Activated naive CD8-positive, alpha-beta T cell (primary cell): Measurements from ENCODE around the gene BTG4.

ENCODE experiments used
- H3K27ac Mint-ChIP-seq: one replicate; pipeline ENCODE4 v1.8.0; 2021; ENCODE audit warnings: mixed read lengths
- H3K27me3 Mint-ChIP-seq: one replicate; pipeline ENCODE4 v1.8.0; 2021; ENCODE audit warnings: mixed read lengths
- H3K36me3 Mint-ChIP-seq: one replicate; pipeline ENCODE4 v1.8.0; 2021; ENCODE audit warnings: mixed read lengths
- H3K4me1 Mint-ChIP-seq: one replicate; pipeline ENCODE4 v1.8.0; 2021; ENCODE audit warnings: low read depth, mixed read lengths
- H3K4me3 Mint-ChIP-seq: one replicate; pipeline ENCODE4 v1.8.0; 2021; ENCODE audit warnings: mild to moderate bottlenecking, mixed read lengths
- H3K9me3 Mint-ChIP-seq: one replicate; pipeline ENCODE4 v1.8.0; 2021; ENCODE audit warnings: low read depth, mixed read lengths

BTG4 gene

DNA sequence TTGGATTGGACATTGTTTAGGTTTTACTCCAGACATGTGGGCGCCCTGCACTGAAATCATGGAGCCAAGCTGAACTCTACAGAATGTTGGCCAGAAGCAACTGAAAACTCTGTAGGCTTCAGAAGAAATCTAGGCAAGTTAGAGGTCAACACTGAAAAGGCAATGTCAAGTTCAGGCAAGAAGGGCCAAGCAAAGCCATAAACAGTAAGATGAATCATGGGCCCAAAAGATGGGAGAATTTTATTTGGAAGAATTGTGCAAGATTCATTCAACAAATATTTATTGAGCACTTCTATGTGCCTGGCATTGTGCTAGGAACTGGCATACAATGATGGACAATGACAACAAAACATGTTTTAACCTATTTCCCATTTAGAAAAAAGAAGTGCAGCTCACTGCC, 13.3 kb upstream of the BTG4 start:
- peaks cover 72% of the 10 kb centered on the region for H3K4me1 Mint-ChIP-seq
- H3K4me3 Mint-ChIP-seq, result no peak overlapping the region
- H3K36me3 Mint-ChIP-seq, result no peaks in the 10 kb centered on the region
- no peaks in the 10 kb centered on the region for H3K27me3 Mint-ChIP-seq
- H3K9me3 Mint-ChIP-seq, result no peaks in the 10 kb centered on the region
- H3K27ac Mint-ChIP-seq, result peak overlapping the region; percentile 86

DNA sequence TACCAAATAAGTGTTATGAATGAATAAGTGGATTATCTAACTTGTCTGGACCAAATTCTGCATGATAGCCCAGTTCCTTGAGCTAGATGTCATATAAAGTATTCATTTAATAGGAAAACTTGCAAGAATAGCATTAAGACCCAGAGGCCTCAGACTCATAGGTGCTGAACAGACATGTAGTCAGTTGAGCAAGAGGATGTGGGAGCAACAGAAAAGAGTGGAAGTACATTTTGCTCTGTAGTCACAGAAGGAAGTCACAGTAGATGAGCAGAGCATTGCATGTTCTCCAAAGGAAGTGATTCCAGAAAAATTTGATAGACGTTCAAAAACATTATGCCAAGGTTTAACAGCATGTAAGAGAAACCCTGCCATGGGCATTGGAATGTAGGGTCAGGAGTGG, 11.9 kb upstream of the BTG4 start:
- no peaks in the 10 kb centered on the region for H3K36me3 Mint-ChIP-seq
- no peak overlapping the region for H3K27ac Mint-ChIP-seq
- H3K4me3 Mint-ChIP-seq, result no peak overlapping the region
- peaks cover 66% of the 10 kb centered on the region for H3K4me1 Mint-ChIP-seq
- no peaks in the 10 kb centered on the region for H3K27me3 Mint-ChIP-seq
- H3K9me3 Mint-ChIP-seq, result no peaks in the 10 kb centered on the region

DNA sequence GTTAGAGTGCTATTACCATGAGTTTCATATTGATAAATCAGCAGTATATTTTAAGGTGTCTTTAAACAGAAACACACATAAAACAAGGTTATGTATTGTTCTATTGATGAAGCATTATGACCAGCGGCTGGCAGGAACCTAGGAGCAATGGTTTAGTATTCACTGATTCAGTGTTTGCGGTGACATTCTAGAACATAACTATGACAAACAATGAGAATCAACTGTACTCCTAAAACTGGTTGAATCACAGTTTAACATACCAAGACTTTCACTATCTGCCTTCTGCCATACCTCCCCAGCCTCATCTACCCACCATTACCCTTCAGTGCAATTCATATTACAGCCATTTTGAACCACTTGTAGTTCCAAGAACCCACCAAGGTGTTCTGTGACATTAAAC, 11.2 kb upstream of the BTG4 start:
- no peak overlapping the region for H3K27ac Mint-ChIP-seq
- H3K4me1 Mint-ChIP-seq, result peaks cover 59% of the 10 kb centered on the region
- H3K36me3 Mint-ChIP-seq, result no peaks in the 10 kb centered on the region
- H3K4me3 Mint-ChIP-seq, result no peak overlapping the region
- H3K27me3 Mint-ChIP-seq, result no peaks in the 10 kb centered on the region
- no peaks in the 10 kb centered on the region for H3K9me3 Mint-ChIP-seq

DNA sequence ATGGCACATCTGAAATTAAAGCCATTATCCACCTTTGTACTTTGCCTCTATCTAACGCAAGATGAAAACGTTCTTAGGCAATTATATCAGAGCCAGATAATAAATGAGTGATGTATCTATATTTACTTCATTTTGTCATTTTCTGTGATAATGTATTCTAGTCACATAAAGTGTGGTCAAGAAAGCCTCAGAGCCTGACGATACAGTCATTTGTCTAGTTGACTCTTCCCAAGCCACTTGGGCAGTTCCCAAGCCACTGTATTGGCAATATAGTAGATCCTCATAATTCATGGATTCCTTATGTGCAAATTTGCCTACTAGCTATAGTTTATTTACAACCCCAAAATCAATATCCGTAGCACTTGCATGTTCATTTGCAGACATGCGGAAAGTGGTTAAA, 10.2 kb upstream of the BTG4 start:
- H3K27me3 Mint-ChIP-seq, result no peaks in the 10 kb centered on the region
- H3K9me3 Mint-ChIP-seq, result no peaks in the 10 kb centered on the region
- no peak overlapping the region for H3K27ac Mint-ChIP-seq
- no peak overlapping the region for H3K4me3 Mint-ChIP-seq
- peaks cover 53% of the 10 kb centered on the region for H3K4me1 Mint-ChIP-seq
- H3K36me3 Mint-ChIP-seq, result no peaks in the 10 kb centered on the region

DNA sequence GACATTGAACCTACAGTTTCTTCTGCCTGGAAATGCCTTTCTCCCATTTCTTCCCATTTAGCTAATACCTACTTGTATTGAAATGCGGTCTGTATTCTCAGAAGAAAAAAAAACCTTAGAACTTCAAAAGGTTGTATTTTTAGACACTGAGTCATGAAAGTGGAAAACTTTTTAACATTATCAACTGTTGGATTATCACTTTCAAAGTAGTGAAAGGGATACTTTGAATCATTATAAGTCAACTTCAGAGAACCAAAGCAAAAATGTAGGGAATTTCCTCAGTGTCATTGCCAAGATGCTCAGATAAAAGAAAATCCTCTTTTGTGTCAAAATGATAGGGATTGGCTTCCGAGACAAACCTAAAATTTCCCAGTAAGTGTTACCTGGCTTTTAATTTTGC, 8.9 kb upstream of the BTG4 start:
- no peaks in the 10 kb centered on the region for H3K36me3 Mint-ChIP-seq
- H3K27ac Mint-ChIP-seq, result peak overlapping the region; percentile 88
- peak overlapping the region; percentile 30 for H3K4me3 Mint-ChIP-seq
- no peaks in the 10 kb centered on the region for H3K9me3 Mint-ChIP-seq
- H3K4me1 Mint-ChIP-seq, result peaks cover 40% of the 10 kb centered on the region
- H3K27me3 Mint-ChIP-seq, result no peaks in the 10 kb centered on the region

DNA sequence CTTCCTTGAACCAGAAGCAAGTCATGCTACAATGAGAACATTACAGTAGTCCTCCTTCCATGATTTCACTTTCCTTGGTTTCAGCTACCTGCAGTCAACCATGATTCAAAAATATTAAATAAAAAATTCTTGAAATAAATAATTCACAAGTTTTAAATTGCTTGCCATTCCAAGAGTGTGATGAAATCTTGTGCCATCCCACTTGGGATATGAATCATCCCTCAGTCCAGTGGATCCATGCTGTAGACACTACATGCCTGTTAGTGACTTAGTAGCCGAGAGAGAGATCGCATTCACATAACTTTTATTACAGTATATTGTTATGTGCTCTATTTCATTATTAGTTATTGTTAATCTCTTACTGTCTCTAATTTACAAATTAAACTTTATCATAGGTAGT, 8.4 kb upstream of the BTG4 start:
- Mint-ChIP-seq H3K36me3 (no peaks in the 10 kb centered on the region), H3K27ac (peak overlapping the region; percentile 88), H3K4me3 (peak overlapping the region; percentile 30), H3K4me1 (peaks cover 35% of the 10 kb centered on the region), H3K27me3 (no peaks in the 10 kb centered on the region), H3K9me3 (no peaks in the 10 kb centered on the region)

DNA sequence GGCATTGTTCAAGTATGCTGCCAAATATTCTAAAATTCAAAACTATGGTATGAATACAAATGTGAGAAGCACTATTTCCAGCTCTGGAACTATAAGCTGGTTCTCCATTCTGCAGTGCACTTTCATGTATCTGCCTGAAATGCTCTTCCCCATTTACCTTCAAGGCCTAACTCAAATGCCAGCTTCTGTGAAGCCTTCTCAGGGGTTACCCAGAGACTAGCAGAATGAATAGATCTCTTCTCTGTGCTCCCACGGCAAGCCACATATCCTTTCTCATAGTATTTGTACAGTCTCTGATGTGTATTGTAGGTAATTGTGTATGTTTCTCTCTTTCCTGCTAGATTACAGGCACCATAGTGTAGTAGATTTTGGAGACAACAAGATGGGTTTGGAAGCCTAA, 6.5 kb upstream of the BTG4 start:
- H3K4me3 Mint-ChIP-seq, result no peak overlapping the region
- no peak overlapping the region for H3K27ac Mint-ChIP-seq
- peaks cover 33% of the 10 kb centered on the region for H3K4me1 Mint-ChIP-seq
- H3K27me3 Mint-ChIP-seq, result peaks cover 3% of the 10 kb centered on the region
- no peaks in the 10 kb centered on the region for H3K36me3 Mint-ChIP-seq
- H3K9me3 Mint-ChIP-seq, result no peaks in the 10 kb centered on the region

DNA sequence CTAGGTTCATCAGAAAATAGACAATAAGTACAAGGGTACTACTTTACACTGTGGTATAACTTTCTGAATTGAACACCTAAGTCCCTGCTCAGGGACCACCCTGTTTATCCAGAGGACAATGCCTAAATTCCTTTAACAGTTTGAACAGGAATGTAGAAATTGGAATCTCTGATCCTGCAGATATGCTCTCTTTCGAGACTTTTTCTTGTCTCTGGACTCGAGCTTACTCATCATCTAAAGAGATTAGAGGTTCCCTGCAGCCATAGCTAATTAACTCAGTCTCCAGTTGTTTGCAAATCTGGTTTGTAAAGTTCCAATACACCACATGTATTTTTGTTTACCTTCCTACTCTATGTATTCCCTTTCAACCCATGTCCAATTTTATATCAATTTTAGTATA, 3.4 kb upstream of the BTG4 start:
- peaks cover 25% of the 10 kb centered on the region for H3K4me1 Mint-ChIP-seq
- peaks cover 2% of the 10 kb centered on the region for H3K36me3 Mint-ChIP-seq
- no peak overlapping the region for H3K4me3 Mint-ChIP-seq
- H3K27me3 Mint-ChIP-seq, result peaks cover 10% of the 10 kb centered on the region
- no peak overlapping the region for H3K27ac Mint-ChIP-seq
- no peaks in the 10 kb centered on the region for H3K9me3 Mint-ChIP-seq

DNA sequence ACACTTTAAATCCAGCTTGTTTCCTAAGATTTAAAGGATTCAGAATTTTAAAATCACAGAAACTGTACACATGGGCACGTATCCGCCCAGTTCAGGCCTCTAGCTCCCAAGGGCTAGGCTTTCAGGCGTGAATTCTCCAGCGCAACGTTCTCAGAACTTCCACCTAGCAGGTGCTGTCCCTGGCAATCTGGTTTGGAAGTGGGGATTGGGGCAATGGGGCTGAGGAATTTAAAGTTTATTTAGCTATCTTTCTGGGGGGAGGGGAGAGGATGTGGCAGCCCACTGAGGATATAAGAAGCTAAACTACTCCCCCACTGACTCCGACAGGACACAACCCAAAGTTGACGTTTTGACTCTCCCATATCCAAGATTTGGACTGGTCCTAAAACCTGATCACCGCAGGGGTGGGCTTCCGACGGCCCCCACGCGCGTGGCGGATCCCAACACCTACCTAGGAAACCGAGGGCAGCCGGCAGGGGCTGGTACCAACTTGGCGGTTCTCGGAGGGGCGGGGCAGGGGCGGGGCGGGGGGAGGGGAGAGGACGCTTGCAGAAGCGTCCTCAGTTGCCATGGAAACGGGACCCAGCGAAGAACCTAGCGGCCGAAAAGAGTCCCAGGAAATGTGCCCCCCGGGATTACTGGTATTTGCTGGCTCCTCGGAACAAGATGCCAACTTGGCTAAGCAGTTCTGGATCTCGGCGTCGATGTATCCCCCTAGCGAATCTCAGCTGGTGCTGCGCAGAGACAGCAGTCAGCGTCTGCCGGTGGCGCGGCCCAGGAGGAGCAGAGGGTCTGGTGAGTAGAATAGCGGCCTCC, 2.2 kb upstream of the BTG4 start, which contains the start of gene HOATZ:
TSS of gene HOATZ (plus strand) at position 563 of the 816 bp plus-strand sequence. CDS start at position 570, 7 bp downstream.
- Mint-ChIP-seq H3K9me3 (no peaks in the 10 kb centered on the region), H3K4me3 (peak within 1 kb of the TSS; percentile 57), H3K27me3 (peaks cover 14% of the 10 kb centered on the region), H3K27ac (no peak within 1 kb of the TSS), H3K36me3 (peaks cover 2% of the 10 kb centered on the region), H3K4me1 (peaks cover 23% of the 10 kb centered on the region)

DNA sequence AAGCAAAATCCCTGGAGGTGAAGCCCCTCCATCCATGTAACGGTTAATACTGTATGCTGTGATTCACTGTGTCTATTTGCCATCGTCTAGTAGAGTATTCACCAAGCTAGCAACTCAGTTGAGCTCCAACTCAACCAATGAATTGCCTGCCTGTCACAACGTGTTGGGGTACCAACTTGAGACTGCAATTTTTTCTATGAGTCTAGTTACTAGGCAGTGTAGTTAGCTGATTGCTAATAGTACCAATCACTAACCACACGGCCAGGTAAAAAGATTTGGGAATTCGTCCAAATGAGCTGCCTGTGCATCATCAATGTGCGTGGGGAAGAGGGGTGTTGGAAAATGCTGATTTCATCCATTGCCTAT, 1.0 kb upstream of the BTG4 start:
- H3K4me3 Mint-ChIP-seq, result peak overlapping the region; percentile 68
- H3K27ac Mint-ChIP-seq, result no peak overlapping the region
- H3K4me1 Mint-ChIP-seq, result peaks cover 23% of the 10 kb centered on the region
- peaks cover 14% of the 10 kb centered on the region for H3K27me3 Mint-ChIP-seq
- H3K9me3 Mint-ChIP-seq, result no peaks in the 10 kb centered on the region
- H3K36me3 Mint-ChIP-seq, result peaks cover 2% of the 10 kb centered on the region

DNA sequence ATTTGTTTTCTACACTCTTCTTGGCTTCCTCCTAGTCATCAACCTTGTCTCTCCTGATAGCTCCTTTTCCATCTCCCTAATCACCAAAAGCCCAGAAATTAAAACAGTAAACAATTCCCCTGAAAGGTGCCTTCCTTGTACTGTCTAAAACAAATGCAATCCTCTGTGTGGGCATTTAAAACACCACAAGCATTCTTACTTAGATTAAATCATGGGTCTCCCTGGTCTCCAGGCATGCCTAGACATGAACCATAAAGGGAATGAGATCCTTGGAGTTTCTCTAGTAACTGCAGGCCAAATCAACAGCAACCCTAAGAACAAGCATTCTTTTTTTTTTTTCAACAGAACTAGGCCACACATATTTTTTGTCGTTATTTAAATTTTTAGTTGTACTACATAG, 1.9 kb downstream of the BTG4 start:
- Mint-ChIP-seq H3K27me3 (peaks cover 14% of the 10 kb centered on the region), H3K36me3 (peaks cover 2% of the 10 kb centered on the region), H3K4me3 (no peak overlapping the region), H3K9me3 (no peaks in the 10 kb centered on the region), H3K27ac (no peak overlapping the region), H3K4me1 (peaks cover 23% of the 10 kb centered on the region)

DNA sequence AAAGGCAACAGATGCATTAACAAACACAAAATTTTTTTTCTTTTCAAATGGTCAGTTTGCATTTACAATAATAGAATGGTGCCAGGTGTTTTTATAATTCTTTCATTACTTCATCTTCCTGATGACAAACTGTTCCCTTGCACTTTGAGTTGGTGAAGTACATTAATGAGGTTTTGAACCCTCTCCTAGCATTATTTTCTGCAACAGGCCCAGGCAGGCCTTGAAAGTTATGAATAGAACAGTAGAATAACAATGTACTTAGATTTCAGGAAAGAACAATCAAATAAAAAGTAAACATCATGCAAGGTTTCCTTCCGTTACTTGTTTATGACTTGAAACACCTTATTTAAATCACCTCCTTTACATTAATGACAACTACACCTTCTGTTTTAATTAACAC, 9.6 kb downstream of the BTG4 start:
- H3K4me3 Mint-ChIP-seq, result no peak overlapping the region
- peaks cover 3% of the 10 kb centered on the region for H3K27me3 Mint-ChIP-seq
- H3K36me3 Mint-ChIP-seq, result no peaks in the 10 kb centered on the region
- no peak overlapping the region for H3K27ac Mint-ChIP-seq
- H3K4me1 Mint-ChIP-seq, result no peaks in the 10 kb centered on the region
- H3K9me3 Mint-ChIP-seq, result no peaks in the 10 kb centered on the region

DNA sequence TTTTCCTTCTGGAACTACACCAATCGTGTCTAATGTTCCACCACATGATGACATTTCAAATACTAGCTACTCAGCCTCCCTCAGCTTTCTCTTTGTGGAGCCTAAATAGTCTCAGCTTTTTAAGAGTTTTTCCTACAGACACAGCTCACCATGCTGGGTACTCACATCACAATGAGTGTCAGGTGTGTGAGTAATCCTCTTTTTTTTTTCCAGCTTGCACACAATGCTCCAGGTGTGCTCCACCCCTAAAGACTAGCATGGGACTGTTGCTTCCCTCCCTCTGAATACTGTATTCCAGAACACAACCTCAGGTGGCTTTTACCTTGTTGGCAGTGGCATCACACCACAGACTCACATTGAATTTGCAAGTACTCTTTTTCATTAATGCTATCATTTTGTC, 11.7 kb downstream of the BTG4 start:
- peaks cover 3% of the 10 kb centered on the region for H3K27me3 Mint-ChIP-seq

DNA sequence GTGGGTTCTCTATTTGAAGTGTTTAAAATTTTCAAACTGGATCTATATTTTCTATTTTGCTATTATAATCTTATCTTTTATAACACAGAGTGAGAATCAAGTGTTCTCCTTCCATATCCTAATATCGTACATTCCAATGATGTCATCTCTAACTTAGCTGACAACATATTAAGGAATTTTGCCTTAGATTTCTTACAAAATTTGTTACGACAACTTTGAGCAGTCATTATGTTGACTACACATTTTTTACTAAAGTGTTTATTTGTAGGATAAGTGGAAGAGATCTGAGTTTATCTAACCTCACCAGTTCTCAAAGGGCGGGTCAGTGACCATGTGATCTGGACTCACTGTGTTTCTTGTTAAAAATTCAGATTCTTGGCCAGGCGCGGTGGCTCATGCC, 12.7 kb downstream of the BTG4 start:
- Mint-ChIP-seq H3K4me1 (no peaks in the 10 kb centered on the region), H3K27me3 (peaks cover 3% of the 10 kb centered on the region), H3K36me3 (no peaks in the 10 kb centered on the region), H3K27ac (no peak overlapping the region), H3K4me3 (no peak overlapping the region), H3K9me3 (no peaks in the 10 kb centered on the region)

More for the DNA sequence above, 11.7 kb downstream of the BTG4 start:
- no peaks in the 10 kb centered on the region for H3K36me3 Mint-ChIP-seq
- no peaks in the 10 kb centered on the region for H3K9me3 Mint-ChIP-seq
- no peak overlapping the region for H3K27ac Mint-ChIP-seq
- no peaks in the 10 kb centered on the region for H3K4me1 Mint-ChIP-seq
- no peak overlapping the region for H3K4me3 Mint-ChIP-seq

DNA sequence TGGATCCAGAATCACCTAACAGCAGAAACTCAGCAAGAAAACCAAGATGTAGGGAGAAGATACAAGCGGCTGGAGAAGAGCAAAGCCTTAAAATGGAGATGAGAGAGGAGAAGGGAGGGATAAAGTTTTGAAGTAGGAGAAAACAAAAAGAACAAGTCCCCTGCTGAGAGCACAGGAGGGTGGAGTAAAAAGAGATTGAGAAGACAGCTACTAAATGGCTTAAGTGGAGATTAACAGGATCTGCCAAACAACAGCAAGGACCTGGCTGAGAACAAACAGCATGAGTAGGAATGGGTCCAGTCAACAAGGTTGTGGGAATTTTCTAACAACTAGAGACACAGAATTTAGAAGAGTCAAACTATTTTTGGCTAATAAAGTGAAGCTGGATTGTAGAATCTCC, 18.1 kb downstream of the BTG4 start:
- Mint-ChIP-seq H3K4me1 (no peaks in the 10 kb centered on the region), H3K4me3 (no peak overlapping the region), H3K9me3 (no peaks in the 10 kb centered on the region), H3K36me3 (peaks cover 2% of the 10 kb centered on the region), H3K27ac (no peak overlapping the region), H3K27me3 (peaks cover 2% of the 10 kb centered on the region)

DNA sequence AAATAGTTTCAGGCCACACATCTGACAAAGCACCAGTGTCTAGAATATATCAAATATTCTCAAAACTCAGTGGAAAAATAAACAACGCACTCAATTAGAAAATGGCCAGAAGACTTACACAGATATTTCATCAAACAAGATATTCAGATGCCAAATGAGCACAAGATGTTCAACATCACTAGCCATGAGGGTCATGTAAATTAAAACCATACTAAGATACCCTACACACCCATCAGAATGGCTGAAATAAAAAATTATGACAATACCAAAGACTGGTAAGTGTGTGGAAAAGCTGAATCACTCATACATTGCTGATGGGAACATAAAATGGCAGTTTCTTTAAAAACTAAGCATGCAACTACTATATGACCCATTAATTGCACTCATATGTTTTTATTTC, 21.7 kb downstream of the BTG4 start:
- Mint-ChIP-seq H3K36me3 (peaks cover 2% of the 10 kb centered on the region), H3K9me3 (peaks cover 10% of the 10 kb centered on the region), H3K4me1 (no peaks in the 10 kb centered on the region), H3K27me3 (peaks cover 3% of the 10 kb centered on the region), H3K27ac (no peak overlapping the region), H3K4me3 (no peak overlapping the region)
